Activated T-helper 1 cell treated with anti-CD3 and anti-CD28 coated beads, Interleukin-12 subunit alpha, Interleukin-12 subunit beta, Interleukin-2, Interleukin-4 antibody, amounts not matched to agents 30 ng/mL and 10 ng/mL and 1 ng/mL, durations not matched to agents 14 hours and 24 hours and 36 hours (primary cell): ENCODE data around the gene PDLIM5. TPM values are rescaled to one million over a fixed set of nuclear protein-coding genes. Genes with fewer than 3 reads are reported as not detected.

Experiments
- DNase-seq: peaks from one replicate; pipeline ENCODE4 v3.0.0; 2021; ENCODE audit warnings: low spot score
- H3K27ac Mint-ChIP-seq: one replicate; pipeline ENCODE4 v1.8.0; 2021; ENCODE audit warnings: mild to moderate bottlenecking, mixed read lengths
- H3K27me3 Mint-ChIP-seq: one replicate; pipeline ENCODE4 v1.8.0; 2022; ENCODE audit warnings: mild to moderate bottlenecking, moderate library complexity, mixed read lengths; ENCODE audit not compliant: insufficient read depth
- H3K36me3 Mint-ChIP-seq: one replicate; pipeline ENCODE4 v1.8.0; 2021; ENCODE audit warnings: low read depth, mixed read lengths
- H3K4me1 Mint-ChIP-seq: one replicate; pipeline ENCODE4 v1.8.0; 2021; ENCODE audit warnings: low read depth, mixed read lengths
- H3K4me3 Mint-ChIP-seq: one replicate; pipeline ENCODE4 v1.8.0; 2021; ENCODE audit warnings: mild to moderate bottlenecking, moderate library complexity, mixed read lengths
- H3K9me3 Mint-ChIP-seq: one replicate; pipeline ENCODE4 v1.8.0; 2021; ENCODE audit warnings: mixed read lengths
- intact Hi-C: fragments of 100-400 bp; cut with micrococcal nuclease; formaldehyde crosslinking; loops from one replicate; pipeline ENCODE4 v1.15.1; 2024
- total RNA-seq: library from RNA; stranded (reverse); gene quantifications from 2 replicates; pipeline ENCODE4 v1.2.3, GENCODE V29; 2022

Gene PDLIM5
- total RNA-seq, 1 donor from 2014 or later, result 20.6 TPM

DNA sequence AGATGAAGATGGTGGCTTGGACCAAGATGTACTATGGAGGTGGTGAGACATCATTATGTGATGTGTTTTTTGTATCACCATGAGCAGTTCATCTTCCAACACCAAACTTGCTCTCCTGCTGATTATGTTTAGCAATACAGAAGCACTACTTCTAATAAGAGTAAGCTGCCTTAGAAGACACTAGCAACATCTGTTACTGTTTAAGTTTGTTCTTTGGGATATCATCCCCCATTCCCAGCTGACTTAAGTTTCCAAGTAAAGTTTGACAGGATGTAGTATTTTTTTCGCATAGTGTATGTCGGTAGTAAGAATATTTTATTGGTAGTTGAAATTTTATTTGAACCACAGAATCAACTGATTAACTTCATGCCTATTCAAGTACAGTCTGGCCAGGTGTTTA is 182.5 kb downstream of the PDLIM5 start:
- Mint-ChIP-seq H3K27ac (no peak overlapping the region), H3K4me3 (no peak overlapping the region), H3K9me3 (no peaks in the 10 kb centered on the region), H3K4me1 (no peaks in the 10 kb centered on the region), H3K36me3 (no peaks in the 10 kb centered on the region), H3K27me3 (no peaks in the 10 kb centered on the region)
- intact Hi-C loops, result no loop called here
- no peak for DNase-seq

GRCh38 chr4:94635177-94635576 is 183.4 kb downstream of the PDLIM5 start:
- Mint-ChIP-seq H3K27me3 (no peaks in the 10 kb centered on the region), H3K36me3 (no peaks in the 10 kb centered on the region), H3K4me1 (no peaks in the 10 kb centered on the region), H3K27ac (no peak overlapping the region), H3K9me3 (no peaks in the 10 kb centered on the region), H3K4me3 (no peak overlapping the region)
- intact Hi-C loops, result no loop called here
- DNase-seq, result no peak

- H3K27me3 Mint-ChIP-seq, result no peaks in the 10 kb centered on the region
- H3K4me1 Mint-ChIP-seq, result no peaks in the 10 kb centered on the region
- H3K36me3 Mint-ChIP-seq, result no peaks in the 10 kb centered on the region
- no peak for DNase-seq
- H3K27ac Mint-ChIP-seq, result no peak overlapping the region
- H3K4me3 Mint-ChIP-seq, result no peak overlapping the region
- H3K9me3 Mint-ChIP-seq, result no peaks in the 10 kb centered on the region
- intact Hi-C loops, result no loop called here
These were observed 184.3 kb downstream of the PDLIM5 start for GRCh38 chr4:94636004-94636403.

- no peaks in the 10 kb centered on the region for H3K9me3 Mint-ChIP-seq
- no peak overlapping the region for H3K27ac Mint-ChIP-seq
- intact Hi-C loops, result no loop called here
- no peaks in the 10 kb centered on the region for H3K27me3 Mint-ChIP-seq
- H3K4me1 Mint-ChIP-seq, result no peaks in the 10 kb centered on the region
- H3K4me3 Mint-ChIP-seq, result no peak overlapping the region
- H3K36me3 Mint-ChIP-seq, result no peaks in the 10 kb centered on the region
- no peak for DNase-seq
These were observed 187.6 kb downstream of the PDLIM5 start for GRCh38 chr4:94639298-94639697.

- Mint-ChIP-seq H3K27ac (no peak overlapping the region), H3K27me3 (no peaks in the 10 kb centered on the region), H3K36me3 (no peaks in the 10 kb centered on the region), H3K9me3 (no peaks in the 10 kb centered on the region), H3K4me3 (no peak overlapping the region), H3K4me1 (no peaks in the 10 kb centered on the region)
- no peak for DNase-seq
- intact Hi-C loops, result no loop called here
These were observed 188.4 kb downstream of the PDLIM5 start for GRCh38 chr4:94640151-94640550.

- H3K36me3 Mint-ChIP-seq, result no peaks in the 10 kb centered on the region
- H3K27ac Mint-ChIP-seq, result no peak overlapping the region
- H3K4me3 Mint-ChIP-seq, result no peak overlapping the region
- H3K27me3 Mint-ChIP-seq, result no peaks in the 10 kb centered on the region
- H3K9me3 Mint-ChIP-seq, result no peaks in the 10 kb centered on the region
- intact Hi-C loops, result no loop called here
- no peaks in the 10 kb centered on the region for H3K4me1 Mint-ChIP-seq
- no peak for DNase-seq
These were observed 190.2 kb downstream of the PDLIM5 start for GRCh38 chr4:94641702-94642560.

GRCh38 chr4:94642561-94642866 is 190.8 kb downstream of the PDLIM5 start:
- no peak overlapping the region for H3K4me3 Mint-ChIP-seq
- no peak for DNase-seq
- H3K27me3 Mint-ChIP-seq, result no peaks in the 10 kb centered on the region
- no peaks in the 10 kb centered on the region for H3K4me1 Mint-ChIP-seq
- no peak overlapping the region for H3K27ac Mint-ChIP-seq
- no peaks in the 10 kb centered on the region for H3K9me3 Mint-ChIP-seq
- no peaks in the 10 kb centered on the region for H3K36me3 Mint-ChIP-seq
- intact Hi-C loops, result no loop called here

DNA sequence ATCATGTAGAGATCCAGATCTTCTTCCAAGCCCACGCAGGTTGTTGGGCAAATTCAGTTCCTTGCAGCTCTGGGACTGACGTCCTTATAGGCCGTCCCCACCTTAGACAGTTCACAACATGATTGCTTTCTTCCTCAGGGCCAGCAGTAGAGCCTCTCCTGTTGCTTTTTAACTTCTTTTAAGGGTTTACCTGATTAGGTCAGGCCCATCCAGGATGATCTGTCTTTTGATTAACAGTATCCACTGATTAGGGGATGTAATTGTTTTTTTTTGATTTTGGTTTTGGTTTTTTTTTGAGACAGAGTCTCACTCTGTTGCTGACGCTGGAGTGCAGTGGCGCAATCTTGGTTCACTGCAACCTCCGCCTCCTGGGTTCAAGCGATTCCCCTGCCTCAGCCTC is 197.0 kb downstream of the PDLIM5 start:
- no peak overlapping the region for H3K27ac Mint-ChIP-seq
- H3K4me3 Mint-ChIP-seq, result no peak overlapping the region

DNA sequence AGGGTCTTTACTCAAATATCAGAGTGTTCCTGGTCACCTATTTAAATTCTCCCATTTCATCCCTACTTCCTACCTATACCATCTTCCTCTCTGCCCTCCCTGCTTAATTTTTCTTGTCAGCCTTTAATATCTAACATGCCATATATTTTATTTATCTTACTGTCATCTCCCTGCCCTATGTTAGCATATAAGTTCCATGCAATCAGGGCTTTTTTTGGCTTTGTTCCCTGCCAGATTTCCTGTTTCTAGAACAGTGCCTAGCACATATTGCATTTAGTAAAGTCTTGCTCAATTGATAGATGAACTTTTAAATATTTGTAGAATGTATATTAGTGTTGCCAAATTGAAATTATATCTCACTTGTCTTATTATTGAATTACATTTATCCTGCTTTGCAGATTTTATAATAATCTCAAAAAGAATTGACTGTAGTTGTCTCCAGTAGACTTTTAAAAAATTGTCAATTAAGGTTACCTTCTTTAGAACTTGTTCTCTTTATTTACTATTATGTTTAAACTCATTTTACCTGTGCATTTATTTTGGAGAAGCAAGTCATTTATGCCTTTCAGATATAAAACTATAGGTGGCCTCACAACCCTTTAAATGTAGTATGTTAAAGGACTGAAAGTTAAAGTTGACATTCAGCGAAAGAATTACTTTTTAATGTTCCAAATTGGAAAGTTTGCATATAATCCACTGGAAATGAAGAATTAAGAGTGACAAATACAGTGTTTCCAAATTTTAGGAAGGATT is 197.8 kb downstream of the PDLIM5 start:
- H3K9me3 Mint-ChIP-seq, result no peaks in the 10 kb centered on the region

More for the DNA sequence above, 197.0 kb downstream of the PDLIM5 start:
- H3K36me3 Mint-ChIP-seq, result no peaks in the 10 kb centered on the region
- DNase-seq, result no peak
- H3K27me3 Mint-ChIP-seq, result no peaks in the 10 kb centered on the region
- H3K4me1 Mint-ChIP-seq, result no peaks in the 10 kb centered on the region
- intact Hi-C loops, result no loop called here
- no peaks in the 10 kb centered on the region for H3K9me3 Mint-ChIP-seq

GRCh38 chr4:94650134-94650495 is 198.4 kb downstream of the PDLIM5 start:
- Mint-ChIP-seq H3K9me3 (no peaks in the 10 kb centered on the region), H3K27me3 (no peaks in the 10 kb centered on the region), H3K4me3 (no peak overlapping the region), H3K4me1 (no peaks in the 10 kb centered on the region), H3K27ac (no peak overlapping the region), H3K36me3 (no peaks in the 10 kb centered on the region)
- intact Hi-C loops, result no loop called here
- no peak for DNase-seq

More for the DNA sequence above, 197.8 kb downstream of the PDLIM5 start:
- DNase-seq, result no peak
- Mint-ChIP-seq H3K36me3 (no peaks in the 10 kb centered on the region), H3K27ac (no peak overlapping the region), H3K4me1 (no peaks in the 10 kb centered on the region), H3K27me3 (no peaks in the 10 kb centered on the region), H3K4me3 (no peak overlapping the region)
- intact Hi-C loops, result no loop called here

GRCh38 chr4:94650690-94651089 is 198.9 kb downstream of the PDLIM5 start:
- intact Hi-C loops, result no loop called here
- DNase-seq, result no peak
- Mint-ChIP-seq H3K4me1 (no peaks in the 10 kb centered on the region), H3K9me3 (no peaks in the 10 kb centered on the region), H3K27ac (no peak overlapping the region), H3K36me3 (no peaks in the 10 kb centered on the region), H3K4me3 (no peak overlapping the region), H3K27me3 (no peaks in the 10 kb centered on the region)

GRCh38 chr4:94653095-94653649 is 201.4 kb downstream of the PDLIM5 start:
- H3K4me3 Mint-ChIP-seq, result no peak overlapping the region
- intact Hi-C loops, result no loop called here
- no peak for DNase-seq
- no peaks in the 10 kb centered on the region for H3K27me3 Mint-ChIP-seq
- H3K27ac Mint-ChIP-seq, result no peak overlapping the region
- no peaks in the 10 kb centered on the region for H3K4me1 Mint-ChIP-seq
- H3K9me3 Mint-ChIP-seq, result no peaks in the 10 kb centered on the region
- H3K36me3 Mint-ChIP-seq, result no peaks in the 10 kb centered on the region

GRCh38 chr4:94653984-94654609 is 202.4 kb downstream of the PDLIM5 start:
- H3K27ac Mint-ChIP-seq, result no peak overlapping the region
- no peaks in the 10 kb centered on the region for H3K9me3 Mint-ChIP-seq
- H3K27me3 Mint-ChIP-seq, result no peaks in the 10 kb centered on the region
- intact Hi-C loops, result no loop called here
- no peak overlapping the region for H3K4me3 Mint-ChIP-seq
- no peaks in the 10 kb centered on the region for H3K36me3 Mint-ChIP-seq
- no peak for DNase-seq
- H3K4me1 Mint-ChIP-seq, result no peaks in the 10 kb centered on the region
